HCT116 (cell line): ENCODE results near the gene TIGD3. TPM values are rescaled to one million over a fixed set of nuclear protein-coding genes. Genes with fewer than 3 reads are reported as not detected.

Source experiments
- ATAC-seq: fragments of 200-7000 bp; cut with Tn5 transposase; 2 replicates; pipeline ENCODE4 v1.9.1; 2020; ENCODE audit warnings: mild to moderate bottlenecking, moderate library complexity
- BruUV-seq: library from RNA; stranded (reverse); fragments of 400-500 nt; replicated peaks from 2 replicates; lab custom pipeline; 2021; lab: Mats Ljungman, UMichigan
- CTCF ChIA-PET: fragments of 300-600 bp; sonication (Branson Sonifier 250); formaldehyde crosslinking; loops from one replicate; lab custom pipeline; 2021; ENCODE audit warnings: antibody characterized with exemption; lab: Charles Lee
- POLR2A ChIA-PET: fragments of 300-600, 350-600 bp; sonication (Branson Sonifier 250); formaldehyde crosslinking; loops from one replicate; lab custom pipeline; 2021; ENCODE audit warnings: antibody characterized with exemption; lab: Charles Lee
- RAD21 ChIA-PET, 2 experiments: fragments of 300-600 bp; sonication (Branson Sonifier 250); formaldehyde crosslinking; loops; one replicate each; lab custom pipeline; 2023; ENCODE audit warnings: low total read pairs in 2 of 2; ENCODE audit not compliant: uncharacterized antibody in 2 of 2, unreplicated experiment in 2 of 2, low non-redundant PET in 1 of 2; lab: Charles Lee
- DNase-seq: peaks from one replicate; pipeline ENCODE4 v3.0.0-alpha.2; 2010; ENCODE audit warnings: low read depth, low spot score
- H2AFZ ChIP-seq: fragments of 200-600 bp; shearing (Covaris generic), sonication (generic); 2 replicates; pipeline ENCODE4 v1.6.1; 2017; ENCODE audit warnings: low read depth, mixed run types, mixed read lengths, antibody characterized with exemption, low read length; ENCODE audit not compliant: poor library complexity, severe bottlenecking
- H3K27ac ChIP-seq: 2 replicates; pipeline ENCODE4 v1.5.1; 2012; ENCODE audit warnings: low read depth, low read length
- H3K27me3 ChIP-seq: fragments of 200-600 bp; sonication (generic); 2 replicates; pipeline ENCODE4 v1.6.1; 2016; ENCODE audit warnings: mixed run types, low read length, mixed read lengths; ENCODE audit not compliant: insufficient read depth
- H3K36me3 ChIP-seq, 2 experiments: fragments of 200-500 bp in 1 of 2; fragments of 200-600 bp in 1 of 2; sonication (Bioruptor generic) in 1 of 2; sonication (generic) in 1 of 2; 2 replicates each; pipeline versions ENCODE4 v1.5.1 to v1.6.1; 2014 to 2016; ENCODE audit warnings: low read length in 2 of 2, inconsistent platforms in 1 of 2, mixed read lengths in 1 of 2, mixed run types in 1 of 2; ENCODE audit not compliant: insufficient read depth in 2 of 2, control insufficient read depth in 1 of 2
- H3K4me1 ChIP-seq, 2 experiments: fragments of 200-600 bp in 1 of 2; sonication (generic) in 1 of 2; 2 replicates each; pipeline versions ENCODE4 v1.5.1 to v1.6.1; 2012 to 2017; ENCODE audit warnings: low read length in 2 of 2, inconsistent platforms in 1 of 2, mild to moderate bottlenecking in 1 of 2, mixed read lengths in 1 of 2, mixed run types in 1 of 2, moderate library complexity in 1 of 2; ENCODE audit not compliant: insufficient read depth in 2 of 2, control insufficient read depth in 1 of 2
- H3K4me2 ChIP-seq: fragments of 200-600 bp; sonication (generic); 2 replicates; pipeline ENCODE4 v1.6.1; 2017; ENCODE audit warnings: mixed run types, low read length, mixed read lengths
- H3K4me3 ChIP-seq, 2 experiments: fragments of 200-600 bp in 1 of 2; sonication (generic) in 1 of 2; replicated peaks in 1 of 2; 2 replicates each; pipeline ENCODE4 v1.5.1; 2011 to 2016; ENCODE audit warnings: low read length in 2 of 2, control low read depth in 1 of 2, low read depth in 1 of 2, mild to moderate bottlenecking in 1 of 2, mixed read lengths in 1 of 2, mixed run types in 1 of 2
- H3K79me2 ChIP-seq: fragments of 200-600 bp; sonication (generic); 2 replicates; pipeline ENCODE4 v1.6.1; 2017; ENCODE audit warnings: mild to moderate bottlenecking, mixed run types, low read length, moderate library complexity, mixed read lengths; ENCODE audit not compliant: insufficient read depth
- H3K9ac ChIP-seq: fragments of 200-600 bp; sonication (generic); 2 replicates; pipeline ENCODE4 v1.6.1; 2016; ENCODE audit warnings: low read length, mixed read lengths
- H3K9me2 ChIP-seq: fragments of 200-600 bp; sonication (generic), shearing (Covaris generic); 2 replicates; pipeline ENCODE4 v1.6.1; 2017; ENCODE audit warnings: mixed run types, mild to moderate bottlenecking, moderate library complexity; ENCODE audit not compliant: insufficient read depth
- H3K9me3 ChIP-seq, 2 experiments: fragments of 200-500 bp in 1 of 2; fragments of 200-600 bp in 1 of 2; sonication (Bioruptor generic) in 1 of 2; sonication (generic) in 1 of 2; 2 replicates each; pipeline ENCODE4 v1.6.1; 2014 to 2017; ENCODE audit warnings: low read length in 2 of 2, mixed read lengths in 2 of 2, inconsistent platforms in 1 of 2, low read depth in 1 of 2, mild to moderate bottlenecking in 1 of 2, mixed run types in 1 of 2, moderate library complexity in 1 of 2; ENCODE audit not compliant: control insufficient read depth in 1 of 2, insufficient read depth in 1 of 2
- H4K20me1 ChIP-seq: fragments of 200-600 bp; sonication (generic), shearing (Covaris generic); 2 replicates; pipeline ENCODE4 v1.6.1; 2017; ENCODE audit warnings: mixed run types, mild to moderate bottlenecking, moderate library complexity; ENCODE audit not compliant: insufficient read depth
- CEBPB ChIP-seq: IDR thresholded peaks from 2 replicates; pipeline ENCODE4 v1.6.1; 2012; ENCODE audit warnings: low read depth
- EGR1 ChIP-seq: IDR thresholded peaks from 2 replicates; pipeline ENCODE4 v1.6.1; 2012; ENCODE audit warnings: low read depth
- FOSL1 ChIP-seq: IDR thresholded peaks from 2 replicates; pipeline ENCODE4 v1.6.1; 2012; ENCODE audit warnings: low read depth
- JUND ChIP-seq: IDR thresholded peaks from 2 replicates; pipeline ENCODE4 v1.6.1; 2012
- POLR2AphosphoS5 ChIP-seq: IDR thresholded peaks from 2 replicates; pipeline ENCODE4 v1.6.1; 2011; ENCODE audit warnings: mild to moderate bottlenecking, low read depth, low read length, moderate library complexity
- RAD21 ChIP-seq: IDR thresholded peaks from 2 replicates; pipeline ENCODE4 v1.6.1; 2012; ENCODE audit warnings: low read depth, mild to moderate bottlenecking
- SP1 ChIP-seq: IDR thresholded peaks from 2 replicates; pipeline ENCODE4 v1.6.1; 2012; ENCODE audit warnings: low read depth
- SRF ChIP-seq: IDR thresholded peaks from 2 replicates; pipeline ENCODE4 v1.6.1; 2012; ENCODE audit warnings: low read depth
- TCF7L2 ChIP-seq: IDR thresholded peaks from 2 replicates; pipeline ENCODE4 v1.7.0; 2011; ENCODE audit warnings: borderline replicate concordance, inconsistent platforms; ENCODE audit not compliant: insufficient read depth, insufficient read length; ENCODE audit errors: extremely low read depth
- ZNF274 ChIP-seq: fragments of 200-500 bp; sonication (Bioruptor generic); IDR thresholded peaks from 2 replicates; pipeline ENCODE4 v1.6.1; 2014; ENCODE audit warnings: mild to moderate bottlenecking, low read depth, low read length, inconsistent platforms
- intact Hi-C: fragments of 100-400 bp; cut with micrococcal nuclease; formaldehyde crosslinking; loops from 2 replicates; pipeline ENCODE4 v1.10.0; 2022
- total RNA-seq: library from RNA; stranded (reverse); gene quantifications from one replicate; pipeline ENCODE4 v1.2.1, GENCODE V29; 2021; ENCODE audit not compliant: unreplicated experiment
- TF ChIP-seq, protein P1 (sequence below): IDR thresholded peaks from 2 replicates; pipeline ENCODE4 v1.6.1; 2012
- TF ChIP-seq, protein P2 (sequence below): IDR thresholded peaks from 2 replicates; pipeline ENCODE4 v1.6.1; 2012; ENCODE audit warnings: low read depth
- TF ChIP-seq, protein P3 (sequence below), 3 experiments: fragments of 200-600 bp in 1 of 3; sonication (generic) in 1 of 3; IDR thresholded peaks in 2 of 3; conservative IDR thresholded peaks in 1 of 3; 2 replicates each; pipeline ENCODE4 v1.5.1; 2012 to 2017; ENCODE audit warnings: low read depth in 2 of 3, low read length in 2 of 3, antibody characterized with exemption in 1 of 3, borderline replicate concordance in 1 of 3, control low read depth in 1 of 3, mild to moderate bottlenecking in 1 of 3, mixed read lengths in 1 of 3, mixed run types in 1 of 3, moderate library complexity in 1 of 3; ENCODE audit not compliant: insufficient read depth in 1 of 3

The TIGD3 gene
- total RNA-seq, 1 experiment from 2014 or later: 2.4 TPM

DNA sequence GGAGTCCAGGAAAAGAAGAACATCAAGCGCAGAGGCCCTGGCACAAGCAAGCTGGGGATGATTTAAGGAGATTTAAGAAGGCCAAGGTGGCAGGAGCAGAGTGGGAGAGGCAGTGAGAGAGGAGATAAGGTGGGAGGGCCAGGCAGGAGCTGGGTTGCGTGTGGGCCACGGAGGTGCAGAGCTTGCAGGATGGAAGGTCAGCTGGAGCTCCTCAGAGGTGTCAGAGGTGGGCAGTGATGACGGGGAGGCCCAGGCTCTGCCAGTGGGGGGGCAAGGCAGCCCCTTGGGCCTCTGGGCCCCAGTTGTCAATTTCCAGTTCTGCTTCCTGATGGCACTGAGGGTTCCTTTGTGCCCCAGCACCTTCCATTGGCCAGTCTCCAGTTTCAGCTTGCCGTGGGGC, 38.3 kb downstream of the TIGD3 start:
- ChIA-PET RAD21 (no interaction called here), POLR2A (no interaction called here), CTCF (interaction anchor here (0.6 kb wide), 1 partner anchor 23 kb away, joined by 3 read pairs; no protein-coding TSS in a partner anchor)
- BruUV-seq: no TSS peak
- DNase-seq (no peak), ATAC-seq (no peak)
- H3K9me3 ChIP-seq: no peaks in the 10 kb centered on the region
- H3K27ac ChIP-seq: no peak overlapping the region; the same call in 1 of the 2 replicates
- H4K20me1 ChIP-seq: no peaks in the 10 kb centered on the region
- TF ChIP-seq EGR1 (no peak), JUND (no peak), RAD21 (no peak), SRF (no peak), ZNF274 (no peak), FOSL1 (no peak), TCF7L2 (no peak), CEBPB (no peak), POLR2AphosphoS5 (no peak), SP1 (no peak)
- TF ChIP-seq, protein P1, sequence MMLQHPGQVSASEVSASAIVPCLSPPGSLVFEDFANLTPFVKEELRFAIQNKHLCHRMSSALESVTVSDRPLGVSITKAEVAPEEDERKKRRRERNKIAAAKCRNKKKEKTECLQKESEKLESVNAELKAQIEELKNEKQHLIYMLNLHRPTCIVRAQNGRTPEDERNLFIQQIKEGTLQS: no peak
- TF ChIP-seq, protein P2, sequence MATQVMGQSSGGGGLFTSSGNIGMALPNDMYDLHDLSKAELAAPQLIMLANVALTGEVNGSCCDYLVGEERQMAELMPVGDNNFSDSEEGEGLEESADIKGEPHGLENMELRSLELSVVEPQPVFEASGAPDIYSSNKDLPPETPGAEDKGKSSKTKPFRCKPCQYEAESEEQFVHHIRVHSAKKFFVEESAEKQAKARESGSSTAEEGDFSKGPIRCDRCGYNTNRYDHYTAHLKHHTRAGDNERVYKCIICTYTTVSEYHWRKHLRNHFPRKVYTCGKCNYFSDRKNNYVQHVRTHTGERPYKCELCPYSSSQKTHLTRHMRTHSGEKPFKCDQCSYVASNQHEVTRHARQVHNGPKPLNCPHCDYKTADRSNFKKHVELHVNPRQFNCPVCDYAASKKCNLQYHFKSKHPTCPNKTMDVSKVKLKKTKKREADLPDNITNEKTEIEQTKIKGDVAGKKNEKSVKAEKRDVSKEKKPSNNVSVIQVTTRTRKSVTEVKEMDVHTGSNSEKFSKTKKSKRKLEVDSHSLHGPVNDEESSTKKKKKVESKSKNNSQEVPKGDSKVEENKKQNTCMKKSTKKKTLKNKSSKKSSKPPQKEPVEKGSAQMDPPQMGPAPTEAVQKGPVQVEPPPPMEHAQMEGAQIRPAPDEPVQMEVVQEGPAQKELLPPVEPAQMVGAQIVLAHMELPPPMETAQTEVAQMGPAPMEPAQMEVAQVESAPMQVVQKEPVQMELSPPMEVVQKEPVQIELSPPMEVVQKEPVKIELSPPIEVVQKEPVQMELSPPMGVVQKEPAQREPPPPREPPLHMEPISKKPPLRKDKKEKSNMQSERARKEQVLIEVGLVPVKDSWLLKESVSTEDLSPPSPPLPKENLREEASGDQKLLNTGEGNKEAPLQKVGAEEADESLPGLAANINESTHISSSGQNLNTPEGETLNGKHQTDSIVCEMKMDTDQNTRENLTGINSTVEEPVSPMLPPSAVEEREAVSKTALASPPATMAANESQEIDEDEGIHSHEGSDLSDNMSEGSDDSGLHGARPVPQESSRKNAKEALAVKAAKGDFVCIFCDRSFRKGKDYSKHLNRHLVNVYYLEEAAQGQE: no peak
- TF ChIP-seq, protein P3, sequence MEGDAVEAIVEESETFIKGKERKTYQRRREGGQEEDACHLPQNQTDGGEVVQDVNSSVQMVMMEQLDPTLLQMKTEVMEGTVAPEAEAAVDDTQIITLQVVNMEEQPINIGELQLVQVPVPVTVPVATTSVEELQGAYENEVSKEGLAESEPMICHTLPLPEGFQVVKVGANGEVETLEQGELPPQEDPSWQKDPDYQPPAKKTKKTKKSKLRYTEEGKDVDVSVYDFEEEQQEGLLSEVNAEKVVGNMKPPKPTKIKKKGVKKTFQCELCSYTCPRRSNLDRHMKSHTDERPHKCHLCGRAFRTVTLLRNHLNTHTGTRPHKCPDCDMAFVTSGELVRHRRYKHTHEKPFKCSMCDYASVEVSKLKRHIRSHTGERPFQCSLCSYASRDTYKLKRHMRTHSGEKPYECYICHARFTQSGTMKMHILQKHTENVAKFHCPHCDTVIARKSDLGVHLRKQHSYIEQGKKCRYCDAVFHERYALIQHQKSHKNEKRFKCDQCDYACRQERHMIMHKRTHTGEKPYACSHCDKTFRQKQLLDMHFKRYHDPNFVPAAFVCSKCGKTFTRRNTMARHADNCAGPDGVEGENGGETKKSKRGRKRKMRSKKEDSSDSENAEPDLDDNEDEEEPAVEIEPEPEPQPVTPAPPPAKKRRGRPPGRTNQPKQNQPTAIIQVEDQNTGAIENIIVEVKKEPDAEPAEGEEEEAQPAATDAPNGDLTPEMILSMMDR (IDR thresholded peaks at IDR 0.05 in 2 of 3, conservative IDR thresholded peaks at IDR 0.05 in 1 of 3; ENCODE audit: borderline replicate concordance in 1 of 3, insufficient read depth in 1 of 3, low read depth in 2 of 3, low read length in 2 of 3): no peak
- H3K4me1 ChIP-seq: peaks cover 0 to 17% of the 10 kb centered on the region in 2 experiments; a peak in 2 of 4 replicates
- no peaks in the 10 kb centered on the region for H3K9me2 ChIP-seq
- intact Hi-C loops: no loop called here
- no peaks in the 10 kb centered on the region for H3K27me3 ChIP-seq
- H2AFZ ChIP-seq: no peak overlapping the region
- peaks cover 21% of the 10 kb centered on the region; the same call in 1 of the 2 replicates for H3K79me2 ChIP-seq
- no peak overlapping the region for H3K9ac ChIP-seq
- no peak overlapping the region for H3K4me2 ChIP-seq
- H3K36me3 ChIP-seq: peaks cover 2 to 18% of the 10 kb centered on the region in 2 experiments
- H3K4me3 ChIP-seq: no peak overlapping the region
